Left kidney (tissue), 2 donors: Measurements from ENCODE around the gene TTLL11. TPM values are rescaled to one million over a fixed set of nuclear protein-coding genes. Genes with fewer than 3 reads are reported as not detected.

Experiments
- DNase-seq: peaks from one replicate; pipeline ENCODE4 v3.0.0-alpha.2; 2013
- polyA plus RNA-seq: library from polyadenylated mRNA; unstranded; fragments of 120-200 nt; gene quantifications from one replicate; pipeline ENCODE4 v1.2.1, GENCODE V29; 2013; ENCODE audit not compliant: insufficient read length

The TTLL11 gene
- polyA plus RNA-seq, 1 donor, result 7.7 TPM

DNA sequence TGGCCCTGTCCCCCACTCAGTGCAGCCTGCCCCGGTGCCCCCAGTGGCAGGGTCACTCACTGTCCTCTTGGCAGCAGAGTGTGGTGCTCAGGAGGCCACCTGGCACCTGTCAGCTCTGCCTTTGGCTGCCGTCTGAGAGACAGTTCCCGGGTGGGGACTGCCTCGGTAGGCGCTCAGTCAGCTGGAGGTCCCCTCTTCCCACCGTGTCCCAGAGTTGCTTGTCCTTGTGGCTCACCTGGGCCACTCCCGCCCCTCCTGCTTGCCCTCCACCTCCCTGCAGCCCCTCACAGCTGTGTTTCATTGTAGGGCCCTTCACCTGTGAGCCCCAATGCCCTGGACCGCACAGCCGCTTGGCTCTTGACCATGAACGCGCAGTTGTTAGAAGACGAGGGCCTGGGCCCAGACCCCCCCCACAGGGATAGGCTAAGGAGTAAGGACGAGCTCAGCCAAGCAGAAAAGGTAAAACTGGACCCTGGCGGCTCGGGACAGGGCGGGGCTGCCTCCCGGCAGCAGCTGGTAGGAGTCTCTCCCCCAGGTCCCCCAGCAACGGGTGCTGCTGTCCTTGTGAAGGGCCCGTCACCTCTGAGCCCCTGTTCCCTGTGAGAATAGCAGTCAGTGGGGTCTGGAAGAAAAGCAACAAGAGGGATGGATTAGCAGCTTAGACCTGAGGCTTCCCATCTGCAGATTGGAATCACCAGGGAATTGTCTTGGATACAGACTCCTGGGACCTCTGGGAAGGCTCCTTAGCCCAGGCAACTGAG lies 319.0 kb downstream of the TTLL11 start:
- no peak for DNase-seq

DNA sequence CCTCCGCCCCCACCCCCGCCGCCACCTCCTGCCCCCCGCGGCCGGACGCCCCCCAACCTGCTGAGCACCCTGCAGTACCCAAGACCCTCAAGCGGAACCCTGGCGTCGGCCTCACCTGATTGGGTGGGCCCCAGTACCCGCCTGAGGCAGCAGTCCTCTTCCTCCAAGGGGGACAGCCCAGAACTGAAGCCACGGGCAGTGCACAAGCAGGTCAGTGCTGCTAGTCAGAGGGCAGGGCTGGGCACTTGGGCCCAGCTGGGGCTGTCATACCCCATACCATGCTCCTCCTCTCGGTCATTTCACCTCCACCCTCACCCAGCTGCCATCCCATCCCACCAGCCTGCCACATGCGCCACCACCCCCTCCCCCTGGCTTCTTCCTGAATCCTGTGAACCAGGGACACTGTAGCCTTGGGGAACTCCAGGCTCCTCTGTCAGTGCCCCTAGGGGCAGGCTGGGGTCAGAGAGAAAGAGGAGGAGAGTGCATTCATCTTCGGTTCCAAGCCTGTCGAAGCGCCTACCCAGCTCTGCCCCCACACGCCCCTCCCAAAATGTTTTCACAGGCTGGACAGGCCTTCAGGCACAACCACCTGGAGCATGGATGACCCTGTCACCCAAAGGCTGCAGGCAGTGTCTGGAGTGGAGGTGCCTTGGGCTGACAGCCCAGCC lies 319.7 kb downstream of the TTLL11 start:
- DNase-seq, result no peak

DNA sequence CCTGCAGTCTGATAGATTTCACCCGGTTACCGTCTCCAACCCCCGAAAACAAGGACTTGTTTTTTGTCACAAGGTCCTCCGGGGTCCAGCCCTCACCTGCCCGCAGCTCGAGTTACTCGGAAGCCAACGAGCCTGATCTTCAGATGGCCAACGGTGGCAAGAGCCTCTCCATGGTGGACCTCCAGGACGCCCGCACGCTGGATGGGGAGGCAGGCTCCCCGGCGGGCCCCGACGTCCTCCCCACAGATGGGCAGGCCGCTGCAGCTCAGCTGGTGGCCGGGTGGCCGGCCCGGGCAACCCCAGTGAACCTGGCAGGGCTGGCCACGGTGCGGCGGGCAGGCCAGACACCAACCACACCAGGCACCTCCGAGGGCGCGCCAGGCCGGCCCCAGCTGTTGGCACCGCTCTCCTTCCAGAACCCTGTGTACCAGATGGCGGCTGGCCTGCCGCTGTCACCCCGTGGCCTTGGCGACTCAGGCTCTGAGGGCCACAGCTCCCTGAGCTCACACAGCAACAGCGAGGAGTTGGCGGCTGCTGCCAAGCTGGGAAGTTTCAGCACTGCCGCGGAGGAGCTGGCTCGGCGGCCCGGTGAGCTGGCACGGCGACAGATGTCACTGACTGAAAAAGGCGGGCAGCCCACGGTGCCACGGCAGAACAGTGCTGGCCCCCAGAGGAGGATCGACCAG lies 320.4 kb downstream of the TTLL11 start:
- DNase-seq, result no peak

Other genes with a start within 250 kb of the TTLL11 start
- gene NDUFA8, start 66.5 kb upstream of the TTLL11 start, polyA plus RNA-seq, result 70.9 TPM
- 1.9 TPM for gene MORN5, start 66.6 kb upstream of the TTLL11 start, polyA plus RNA-seq
- gene LHX6, start 135.6 kb upstream of the TTLL11 start, polyA plus RNA-seq, result 3.5 TPM
- gene RBM18, start 171.5 kb upstream of the TTLL11 start, polyA plus RNA-seq, result 33.0 TPM
- gene MRRF, start 171.6 kb upstream of the TTLL11 start, polyA plus RNA-seq, result 54.9 TPM